Measurements from ENCODE around the gene CERS1.

CERS1 gene, protein sequence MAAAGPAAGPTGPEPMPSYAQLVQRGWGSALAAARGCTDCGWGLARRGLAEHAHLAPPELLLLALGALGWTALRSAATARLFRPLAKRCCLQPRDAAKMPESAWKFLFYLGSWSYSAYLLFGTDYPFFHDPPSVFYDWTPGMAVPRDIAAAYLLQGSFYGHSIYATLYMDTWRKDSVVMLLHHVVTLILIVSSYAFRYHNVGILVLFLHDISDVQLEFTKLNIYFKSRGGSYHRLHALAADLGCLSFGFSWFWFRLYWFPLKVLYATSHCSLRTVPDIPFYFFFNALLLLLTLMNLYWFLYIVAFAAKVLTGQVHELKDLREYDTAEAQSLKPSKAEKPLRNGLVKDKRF

DNA sequence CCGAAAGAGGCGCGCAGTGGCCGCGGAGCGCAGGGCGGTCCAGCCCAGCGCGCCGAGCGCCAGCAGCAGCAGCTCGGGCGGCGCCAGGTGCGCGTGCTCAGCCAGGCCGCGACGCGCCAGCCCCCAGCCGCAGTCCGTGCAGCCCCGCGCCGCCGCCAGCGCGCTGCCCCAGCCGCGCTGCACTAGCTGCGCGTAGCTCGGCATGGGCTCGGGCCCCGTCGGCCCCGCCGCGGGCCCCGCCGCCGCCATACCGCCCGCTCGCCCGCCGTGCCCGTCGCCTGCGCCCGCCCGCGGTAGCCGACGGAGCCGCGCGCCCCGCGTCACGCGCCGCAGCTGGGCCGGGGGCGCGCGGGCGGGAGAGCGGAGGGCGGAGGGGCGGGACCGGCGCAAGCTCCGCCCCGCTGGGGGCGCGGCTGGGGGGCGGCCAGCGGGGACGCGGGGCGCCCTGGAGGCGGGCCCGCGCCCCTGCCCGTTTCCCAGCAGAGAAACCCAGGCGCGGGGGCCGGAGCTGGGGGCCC lies at the start of gene CERS1:
Gene CERS1, minus strand, starts transcription at position 335 of the 518 bp plus-strand sequence. Its CDS starts 86 bp downstream, at position 249.
- DNase-seq = no peak

DNA sequence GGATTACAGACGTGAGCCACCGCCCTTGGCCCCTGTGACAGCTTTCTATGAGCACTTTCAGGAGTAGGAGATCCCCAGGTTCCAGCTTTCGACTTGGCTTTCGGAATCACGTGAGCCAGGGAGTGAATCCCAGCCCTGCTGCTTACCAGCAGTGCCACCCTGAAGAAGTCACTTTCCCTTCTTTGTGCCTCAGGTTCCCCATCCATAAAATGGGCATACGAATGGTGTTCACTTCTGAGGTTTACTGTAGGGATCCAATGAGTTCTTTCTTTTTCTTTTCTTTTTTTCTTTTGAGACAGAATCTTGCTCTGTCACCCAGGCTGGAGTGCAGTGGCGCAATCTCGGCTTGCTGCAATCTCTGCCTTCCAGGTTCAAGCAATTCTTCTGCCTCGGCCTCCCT lies 49.3 kb upstream of the CERS1 start:
- no peak for DNase-seq

DNA sequence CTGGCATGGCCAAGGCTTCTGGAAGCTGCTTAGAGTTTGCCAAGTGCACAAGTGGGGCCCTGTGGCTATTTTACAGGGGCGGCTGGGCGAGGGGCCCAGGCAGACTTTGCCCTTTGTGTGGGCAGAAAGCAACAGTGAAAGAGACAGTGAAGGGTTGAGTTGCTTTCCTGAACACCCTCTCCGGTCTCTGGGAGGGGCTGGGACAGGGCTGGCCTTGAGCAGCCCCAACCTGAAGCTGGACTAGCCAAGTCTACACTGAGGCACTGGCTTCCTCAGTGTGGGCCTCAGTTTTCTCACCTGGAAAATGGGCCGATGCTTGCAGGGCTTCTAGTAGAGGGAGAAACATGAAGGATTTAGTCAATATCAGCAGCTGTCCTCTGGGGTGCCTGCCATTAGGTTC lies 47.5 kb upstream of the CERS1 start:
- DNase-seq = no peak

DNA sequence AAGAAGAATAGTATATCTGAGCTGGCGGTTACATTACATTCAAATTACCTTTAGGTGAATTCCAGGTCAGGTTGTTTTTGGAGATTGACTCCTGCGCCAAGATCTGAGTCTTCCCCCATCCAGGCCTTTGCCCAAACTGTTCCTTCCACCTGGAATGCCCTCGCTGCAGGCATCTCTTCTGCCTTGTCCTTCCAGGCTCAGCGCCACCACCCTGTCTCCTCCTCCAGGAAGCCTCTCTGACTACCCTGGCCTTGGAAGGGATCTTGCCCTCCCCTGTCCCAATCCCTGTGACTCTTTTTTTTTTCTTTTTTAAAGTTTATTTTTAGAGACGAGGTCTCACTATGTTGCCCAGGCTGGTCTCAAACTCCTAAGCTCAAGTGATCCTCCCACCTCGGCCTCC lies 46.7 kb upstream of the CERS1 start:
- no peak for DNase-seq

DNA sequence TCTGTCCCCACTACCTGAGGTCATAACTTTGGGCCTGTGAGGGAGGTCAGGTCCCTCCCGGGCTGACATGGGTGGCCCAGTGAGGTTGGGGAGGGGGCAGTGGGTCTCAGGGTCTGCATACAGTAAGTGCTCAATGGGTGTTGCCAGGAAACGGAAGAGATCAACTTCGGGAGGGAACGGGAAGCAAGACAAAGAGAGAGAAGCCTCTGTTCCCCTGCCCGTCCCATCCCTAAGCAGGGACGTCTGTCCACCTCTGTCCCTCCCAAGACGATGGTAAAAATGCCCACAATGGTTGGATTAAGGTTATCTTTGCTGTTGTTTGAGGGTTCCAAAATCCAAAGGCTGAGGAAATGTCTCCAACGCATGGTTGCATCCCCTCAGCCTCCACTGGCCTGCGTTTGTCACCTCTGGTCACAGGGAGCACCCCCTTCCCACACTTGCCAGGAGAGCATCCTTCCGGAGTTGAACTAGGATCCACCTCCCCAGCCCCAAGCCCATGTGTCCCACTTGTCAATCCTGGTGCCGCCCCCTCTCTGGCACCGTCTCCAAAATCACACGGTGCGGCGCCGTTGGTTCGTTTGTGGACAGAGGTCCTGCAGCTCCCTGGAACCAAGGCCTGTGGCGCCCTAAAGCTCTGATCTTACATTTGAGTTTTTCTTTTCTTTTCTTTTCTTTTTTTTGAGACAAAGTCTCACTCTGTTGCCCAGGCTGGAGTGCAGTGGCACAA lies 45.8 kb upstream of the CERS1 start:
- DNase-seq = no peak

DNA sequence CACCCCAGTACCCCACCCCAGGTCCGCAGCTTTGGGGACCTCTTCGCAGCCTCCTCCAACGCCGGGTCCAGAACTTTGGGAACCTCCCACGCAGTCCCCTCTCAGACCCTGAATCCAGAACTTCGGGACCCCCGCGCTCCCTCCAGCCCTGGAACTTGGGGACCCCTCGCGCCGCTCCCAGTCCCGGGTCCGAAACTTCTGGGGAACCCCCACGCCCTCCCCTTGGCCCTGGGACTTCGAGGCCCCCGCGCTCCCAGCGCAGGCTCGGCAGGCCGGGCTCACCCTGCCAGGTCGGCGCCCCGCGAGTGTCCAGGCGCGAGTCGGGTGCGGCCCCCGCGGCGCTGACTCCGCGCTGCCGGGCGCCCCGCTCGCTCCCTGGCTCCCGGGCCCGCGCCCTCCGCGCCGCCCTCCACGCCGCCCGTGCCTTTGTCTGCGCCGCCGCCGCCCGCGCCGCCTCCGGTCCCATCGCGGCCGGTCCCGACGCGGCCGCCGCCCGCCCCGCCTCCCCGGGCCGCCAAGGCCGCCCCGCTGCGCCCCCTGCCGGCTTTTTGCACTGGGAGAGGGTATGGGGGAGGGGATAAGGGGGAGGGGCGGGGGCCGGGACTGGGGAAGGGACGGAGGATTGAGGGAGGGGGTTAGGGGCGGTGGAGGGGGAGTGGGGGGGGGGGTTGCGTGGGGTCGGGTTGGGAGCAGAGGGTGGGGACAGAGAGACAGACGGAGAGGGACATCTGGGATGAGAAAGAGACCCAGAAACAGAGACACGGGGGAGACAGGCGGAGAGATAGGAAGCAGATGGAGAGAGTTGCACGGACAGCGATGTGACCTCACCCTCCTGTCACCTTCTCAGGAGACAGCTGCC lies 45.0 kb upstream of the CERS1 start, which contains the start of gene HOMER3:
Gene HOMER3, minus strand, starts transcription at position 449 of the 859 bp plus-strand sequence. CDS start 2,235 bp downstream, outside the sequence.
- DNase-seq = peak; percentile 83 to 84

DNA sequence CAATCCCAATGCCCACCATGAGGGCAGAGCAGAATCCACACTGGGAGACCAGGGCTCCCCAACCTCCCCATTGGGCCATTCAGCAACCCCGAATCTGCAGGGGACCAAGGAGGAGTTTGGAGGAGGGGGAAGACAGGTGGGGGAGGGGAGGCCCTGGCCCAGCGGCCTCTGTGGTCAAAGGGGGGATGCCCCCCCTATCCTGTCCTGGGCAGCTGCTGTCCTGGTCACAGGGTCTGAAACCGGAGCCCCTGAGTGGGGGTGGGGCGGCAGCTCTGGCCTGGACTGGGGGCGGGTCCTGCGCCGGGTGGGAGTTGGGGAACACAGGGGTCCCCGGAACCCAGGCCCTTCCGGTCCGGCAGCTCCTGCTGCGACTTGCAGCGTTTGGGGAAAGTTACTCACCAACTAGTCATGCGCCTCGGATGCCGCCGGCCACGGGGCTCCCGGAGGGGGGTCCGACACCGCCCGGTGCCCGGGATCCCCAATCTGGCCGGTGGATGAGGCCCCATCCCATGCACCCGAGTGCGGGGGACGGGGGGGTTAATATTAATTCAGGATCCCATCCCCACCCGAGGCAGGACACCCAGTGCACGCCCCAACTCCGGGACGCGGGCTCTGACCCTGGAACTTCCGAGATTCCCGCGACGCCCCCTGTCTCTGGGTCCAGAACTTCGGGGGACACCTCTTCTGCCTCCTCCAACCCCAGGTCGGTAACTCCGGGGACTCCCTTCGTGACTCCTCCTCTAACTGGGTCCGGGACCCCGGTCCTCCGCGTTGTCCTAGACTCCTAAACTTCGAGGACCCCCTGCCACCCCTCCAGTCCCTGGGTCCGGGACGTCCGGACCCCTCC lies 44.2 kb upstream of the CERS1 start:
- no peak for DNase-seq

DNA sequence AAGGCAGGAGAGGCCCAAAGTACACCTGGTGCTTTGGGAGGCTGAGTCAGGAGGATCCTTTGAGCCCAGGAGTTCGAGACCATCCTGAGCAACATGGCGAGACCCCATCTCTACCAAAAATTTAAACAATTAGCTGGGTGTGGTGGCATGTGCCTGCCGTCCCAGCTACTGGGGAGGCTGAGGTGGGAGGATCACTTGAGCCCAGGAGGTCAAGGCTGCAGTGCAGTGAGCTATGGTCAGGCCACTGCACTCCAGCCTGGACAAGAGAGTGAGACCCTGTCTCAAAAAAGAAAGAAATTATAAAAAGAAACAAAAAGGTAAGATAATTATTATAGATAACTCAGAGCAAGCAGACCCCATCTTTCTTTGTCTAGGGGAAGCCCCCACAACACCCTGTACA lies 43.2 kb upstream of the CERS1 start:
- no peak for DNase-seq

DNA sequence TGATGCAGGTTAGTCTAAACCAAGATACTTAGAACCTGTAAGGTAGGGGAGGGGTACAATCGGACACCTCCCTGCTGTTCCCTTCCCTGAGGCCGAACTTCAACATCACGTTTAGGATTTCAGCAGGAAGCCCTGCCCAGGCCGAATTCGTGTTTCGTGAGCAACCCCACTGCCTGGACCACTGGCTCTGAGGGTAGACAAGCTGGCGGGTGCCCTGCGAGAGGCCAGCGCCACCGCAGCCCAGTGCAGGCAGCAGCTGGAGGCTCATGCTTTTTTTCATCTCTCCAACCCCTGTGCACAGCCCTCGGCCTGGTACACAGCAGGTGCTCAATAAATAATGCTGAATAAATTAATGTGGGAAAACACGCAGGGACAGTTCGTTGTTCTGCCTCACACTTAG lies 37.3 kb upstream of the CERS1 start:
- no peak for DNase-seq

DNA sequence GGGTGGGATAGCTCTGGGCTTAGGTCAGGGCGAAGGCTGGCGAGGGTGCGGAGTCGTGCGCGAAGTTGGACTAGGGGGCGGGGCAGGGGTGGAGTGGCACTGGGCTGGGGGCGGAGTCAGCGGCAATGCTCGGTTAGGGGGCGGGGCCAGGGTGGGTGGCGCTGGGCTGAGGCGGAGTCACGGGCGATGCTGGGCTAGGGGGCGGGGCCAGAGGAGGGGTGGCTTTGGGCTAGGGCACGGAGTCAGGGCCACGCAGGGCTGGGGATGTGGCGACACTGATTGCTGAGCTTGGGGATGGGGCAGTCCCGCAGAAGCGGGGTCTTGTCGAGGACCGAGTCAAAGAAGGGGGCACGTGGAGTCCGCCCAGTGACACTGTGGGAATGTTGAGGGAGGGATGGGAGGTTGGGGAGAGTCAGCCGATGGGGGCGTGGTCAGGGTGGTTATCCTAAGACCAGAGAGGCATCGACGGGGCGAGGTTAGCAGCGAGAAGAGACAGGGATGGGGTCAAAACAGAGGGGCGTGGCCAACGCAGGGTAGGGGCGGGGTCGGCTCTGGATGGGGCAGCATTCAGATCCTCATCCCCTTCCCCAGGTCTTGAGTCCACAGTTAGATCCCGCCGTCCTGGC lies 36.4 kb upstream of the CERS1 start:
- peak; percentile 89 to 92 for DNase-seq

DNA sequence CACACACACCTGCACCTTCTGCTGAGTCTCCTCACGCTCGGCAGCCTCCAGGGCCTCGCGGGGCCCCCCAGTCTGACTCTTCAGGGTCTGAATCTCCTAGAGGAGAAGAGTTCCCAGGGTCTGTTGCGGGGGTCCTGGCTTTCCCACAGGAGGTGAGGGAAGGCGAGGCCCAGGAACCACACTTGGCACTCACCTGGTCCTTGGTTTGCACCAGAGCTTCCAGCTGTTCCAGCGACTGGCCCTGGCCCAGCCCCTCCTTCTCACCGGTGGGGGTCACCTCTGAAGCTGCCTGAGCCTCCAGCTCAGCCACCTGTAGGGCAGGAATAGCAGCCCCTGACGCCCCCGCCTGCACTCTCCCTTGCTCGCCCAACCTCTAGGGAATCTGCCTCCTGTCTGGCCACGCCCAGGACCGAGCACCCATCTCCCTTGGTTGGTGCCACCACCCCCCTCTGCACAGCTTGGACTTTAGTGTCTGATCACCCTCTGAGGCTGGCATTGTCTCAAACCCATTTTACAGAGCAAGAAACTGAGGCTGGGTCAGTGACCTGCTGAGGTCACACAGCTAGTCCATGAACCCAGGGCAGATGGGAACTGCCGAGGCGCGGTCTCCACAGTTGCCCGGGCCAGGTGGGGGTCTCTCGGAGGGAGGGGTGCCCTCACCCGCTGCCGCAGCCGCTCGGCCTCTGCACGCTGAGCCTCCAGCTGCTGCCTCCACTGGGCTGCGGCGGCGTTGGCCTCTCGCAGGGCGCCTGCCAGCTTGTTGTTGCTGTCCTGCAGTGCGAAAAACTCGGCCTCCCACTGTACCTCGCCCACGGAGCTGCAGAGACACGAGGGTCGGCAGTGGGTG lies 35.6 kb upstream of the CERS1 start:
- no peak for DNase-seq

DNA sequence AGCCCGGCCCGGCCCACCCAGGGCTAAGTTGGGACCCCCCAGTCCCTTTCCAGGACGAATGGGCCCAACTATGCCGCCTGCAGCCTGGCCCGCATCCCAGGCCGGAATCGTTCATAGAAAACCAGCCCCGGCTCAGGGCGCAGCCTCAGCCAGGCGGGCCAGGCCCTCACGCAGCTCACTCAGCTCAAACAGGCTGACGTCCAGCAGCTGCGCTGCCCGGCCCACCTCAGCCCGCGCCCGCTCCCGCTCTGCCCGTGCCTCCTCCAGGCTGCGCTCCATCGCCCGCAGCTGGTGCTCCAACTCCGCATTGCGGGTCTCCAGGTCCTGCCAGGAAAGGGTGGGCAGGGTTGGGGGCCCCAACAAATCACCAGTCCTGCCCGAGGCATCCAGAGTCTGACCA lies 33.4 kb upstream of the CERS1 start:
- no peak for DNase-seq

DNA sequence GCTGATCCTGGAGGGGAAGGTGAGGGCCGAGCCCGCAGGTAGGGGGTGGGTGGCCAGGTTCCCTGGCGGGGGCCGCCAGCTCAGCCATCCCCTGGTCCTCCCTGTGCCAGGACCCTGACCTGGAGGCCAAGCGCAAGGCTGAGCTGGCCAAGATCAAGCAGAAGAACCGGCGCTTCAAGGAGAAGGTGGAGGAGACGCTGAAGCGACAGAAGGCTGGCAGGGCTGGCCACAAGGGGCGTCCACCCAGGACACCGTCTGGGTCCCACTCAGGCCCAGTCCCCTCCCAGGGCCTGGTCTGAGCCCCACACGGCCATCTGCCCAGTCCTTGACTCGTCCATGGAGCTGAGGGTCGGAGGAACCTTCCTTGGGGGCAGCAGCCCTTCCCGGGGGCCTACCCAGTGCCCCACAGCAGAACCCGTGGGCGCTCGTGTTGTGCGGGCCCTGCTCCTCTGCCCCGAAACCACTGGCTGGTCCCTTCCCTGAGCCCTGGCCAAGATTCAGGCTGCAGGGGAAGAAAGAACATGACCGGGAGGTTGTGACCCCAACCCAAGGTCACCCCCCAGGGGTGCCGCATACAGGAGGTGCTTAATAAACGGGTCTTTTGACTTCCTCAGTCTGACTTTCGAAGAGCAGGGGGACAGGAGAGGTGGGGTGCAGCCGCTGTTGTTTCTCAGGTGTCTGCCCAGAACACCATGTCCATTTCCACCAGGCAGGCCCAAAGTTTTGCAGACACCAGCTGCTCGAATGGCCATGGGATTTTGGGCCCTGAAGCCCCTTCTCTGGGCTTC lies 32.3 kb upstream of the CERS1 start:
- no peak for DNase-seq

DNA sequence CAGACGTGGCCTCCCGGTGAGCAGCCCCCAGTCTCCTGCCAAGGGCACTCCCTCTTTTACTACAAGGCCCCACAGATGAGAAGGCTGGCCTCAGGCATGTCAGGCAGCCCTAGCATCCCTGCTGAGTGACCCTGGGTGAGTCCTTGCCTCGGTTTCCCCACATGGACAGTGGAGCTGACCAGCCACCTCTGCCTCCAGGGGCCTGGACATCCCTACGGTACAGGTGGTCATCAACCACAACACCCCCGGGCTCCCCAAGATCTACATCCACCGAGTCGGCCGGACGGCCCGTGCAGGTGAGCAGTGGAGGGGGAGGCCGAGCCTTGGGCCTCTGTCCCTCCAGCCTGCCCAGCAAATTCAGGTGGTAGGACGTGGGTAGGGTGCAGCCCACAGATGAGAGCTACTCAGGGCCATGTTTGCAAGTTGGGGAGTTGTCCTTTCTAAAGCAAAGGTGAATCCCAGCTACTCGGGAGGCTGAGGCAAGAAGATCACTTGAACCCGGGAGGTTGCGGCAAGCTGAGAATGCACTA lies 28.8 kb upstream of the CERS1 start:
- DNase-seq = no peak

DNA sequence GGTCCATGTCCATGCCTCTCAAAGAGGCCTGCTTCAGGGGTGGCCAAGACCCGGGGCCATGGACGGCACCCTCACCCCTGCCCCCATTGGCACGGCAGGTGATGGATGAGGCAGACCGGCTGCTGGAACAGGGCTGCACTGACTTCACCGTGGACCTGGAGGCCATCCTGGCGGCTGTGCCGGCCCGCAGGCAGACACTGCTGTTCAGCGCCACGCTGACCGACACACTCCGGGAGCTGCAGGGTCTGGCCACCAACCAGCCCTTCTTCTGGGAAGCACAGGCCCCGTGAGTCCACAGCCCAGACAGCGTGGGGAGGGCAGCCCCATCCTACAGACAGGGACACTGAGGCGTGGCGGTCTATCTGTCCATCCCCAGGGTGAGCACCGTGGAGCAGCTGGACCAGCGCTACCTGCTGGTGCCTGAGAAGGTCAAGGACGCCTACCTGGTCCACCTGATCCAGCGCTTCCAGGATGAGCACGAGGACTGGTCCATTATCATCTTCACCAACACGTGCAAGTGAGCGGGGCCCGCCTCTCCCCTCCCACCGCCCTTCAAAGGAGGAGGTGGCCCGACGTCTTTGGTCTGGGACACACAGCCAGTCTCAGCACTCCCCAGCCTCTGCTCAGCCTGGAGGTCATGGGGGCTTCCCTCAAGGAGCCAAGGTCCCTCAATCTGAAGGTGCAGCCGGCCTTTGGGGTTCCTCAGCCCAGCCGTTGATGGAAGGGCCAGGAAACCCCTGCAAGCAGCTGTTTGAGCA lies 26.4 kb upstream of the CERS1 start:
- DNase-seq = no peak

DNA sequence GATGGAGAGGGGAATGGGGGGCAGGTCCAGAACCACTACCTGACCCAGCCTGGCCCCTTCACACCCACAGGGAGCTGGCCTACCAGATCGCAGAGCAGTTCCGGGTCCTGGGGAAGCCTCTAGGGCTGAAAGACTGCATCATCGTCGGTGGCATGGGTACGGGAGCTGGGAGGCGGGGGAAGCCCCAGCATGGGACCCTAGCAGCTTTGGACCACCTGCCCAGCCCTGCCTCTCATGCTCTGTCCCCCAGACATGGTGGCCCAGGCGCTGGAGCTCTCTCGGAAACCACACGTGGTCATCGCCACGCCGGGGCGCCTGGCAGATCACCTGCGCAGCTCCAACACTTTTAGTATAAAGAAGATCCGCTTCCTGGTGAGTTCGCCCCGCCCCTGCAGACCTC lies 25.6 kb upstream of the CERS1 start:
- no peak for DNase-seq

DNA sequence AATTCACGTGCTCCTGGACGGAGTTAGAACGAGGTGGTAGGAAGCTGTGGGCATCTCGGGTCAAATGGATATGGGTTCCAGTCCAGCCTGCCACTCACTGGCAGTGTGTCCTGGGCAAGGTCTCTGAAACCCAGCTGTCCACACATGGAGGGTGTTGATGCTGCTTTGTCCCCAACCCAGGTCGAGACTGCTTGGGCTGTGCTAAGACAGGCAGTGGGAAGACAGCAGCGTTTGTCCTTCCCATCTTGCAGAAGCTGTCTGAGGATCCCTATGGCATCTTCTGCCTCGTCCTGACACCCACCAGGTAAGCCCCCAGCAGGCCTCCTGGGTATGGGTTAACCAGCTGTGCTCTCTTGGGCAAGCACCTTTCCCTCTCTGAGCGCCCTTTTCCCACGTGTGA lies 24.4 kb upstream of the CERS1 start:
- no peak for DNase-seq

DNA sequence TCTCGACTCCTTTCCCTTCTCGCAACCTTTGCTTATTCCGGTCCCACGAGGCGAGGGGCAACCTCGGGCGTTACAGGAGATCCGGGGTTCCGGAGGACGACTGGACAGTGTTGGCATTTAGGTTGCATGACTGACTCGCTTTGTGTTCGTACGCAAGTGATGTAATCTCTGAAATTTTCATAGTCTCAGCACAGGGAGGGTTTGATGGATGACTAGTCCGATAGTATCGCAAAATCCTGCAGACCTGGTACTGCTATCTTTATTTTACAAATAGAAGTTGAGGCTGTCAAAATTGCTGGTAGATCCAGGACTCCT lies 23.9 kb upstream of the CERS1 start:
- DNase-seq = no peak

Data from stimulated activated CD4-positive, alpha-beta T cell treated with anti-CD3 and anti-CD28 coated beads, Interleukin-2, amount 100 ng/mL, for 24 hours (primary cell).